SK-N-SH treated with all-trans-retinoic acid at 6 μM for 48 hours (cell line): Measurements from ENCODE around the gene CHTF18.

Experiments used
- ATAC-seq: fragments of 200-7000 bp; cut with Tn5 transposase; 3 replicates; pipeline ENCODE4 v1.9.1; 2020; ENCODE audit warnings: mild to moderate bottlenecking, moderate library complexity
- ARNTL ChIP-seq: fragments of 450-650 bp; formaldehyde crosslinking; IDR thresholded peaks from 2 replicates; pipeline ENCODE4 v1.5.0; 2020; ENCODE audit warnings: low read depth, mild to moderate bottlenecking, moderate library complexity, borderline replicate concordance
- CREB5 ChIP-seq: fragments of 250-450 bp; sonication (Bioruptor Pico); IDR thresholded peaks from 2 replicates; pipeline ENCODE4 v1.5.1; 2020; ENCODE audit warnings: low read depth, mild to moderate bottlenecking, moderate library complexity
- CSRNP3 ChIP-seq: fragments of 250-450 bp; sonication (Bioruptor Pico); IDR thresholded peaks from 2 replicates; pipeline ENCODE4 v1.5.1; 2021; ENCODE audit warnings: mild to moderate bottlenecking, moderate library complexity
- ESRRG ChIP-seq: fragments of 250-450 bp; sonication (Bioruptor Pico); IDR thresholded peaks from 2 replicates; pipeline ENCODE4 v1.6.1; 2021; ENCODE audit warnings: mild to moderate bottlenecking
- GLIS3 ChIP-seq: fragments of 250-450 bp; sonication (Bioruptor Pico); IDR thresholded peaks from 2 replicates; pipeline ENCODE4 v1.5.0; 2020; ENCODE audit warnings: mild to moderate bottlenecking, moderate library complexity
- ISL1 ChIP-seq: fragments of 250-450 bp; sonication (Bioruptor Pico); IDR thresholded peaks from 2 replicates; pipeline ENCODE4 v2.1.2; 2022; ENCODE audit warnings: mild to moderate bottlenecking, moderate library complexity
- OSR1 ChIP-seq: fragments of 250-450 bp; sonication (Bioruptor Pico); IDR thresholded peaks from 2 replicates; pipeline ENCODE4 v1.8.0; 2022; ENCODE audit warnings: moderate library complexity, mild to moderate bottlenecking, inconsistent platforms
- PATZ1 ChIP-seq: fragments of 250-450 bp; sonication (Bioruptor Pico); IDR thresholded peaks from 2 replicates; pipeline ENCODE4 v1.8.0; 2020; ENCODE audit warnings: mild to moderate bottlenecking, moderate library complexity, borderline replicate concordance
- POU6F1 ChIP-seq: fragments of 250-450 bp; sonication (Bioruptor Pico); IDR thresholded peaks from 2 replicates; pipeline ENCODE4 v1.8.0; 2021; ENCODE audit warnings: low read depth, mild to moderate bottlenecking, moderate library complexity, borderline replicate concordance
- SNAI2 ChIP-seq: fragments of 250-450 bp; sonication (Bioruptor Pico); IDR thresholded peaks from 2 replicates; pipeline ENCODE4 v1.5.0; 2020; ENCODE audit warnings: mild to moderate bottlenecking, moderate library complexity
- TCF4 ChIP-seq: fragments of 250-450 bp; sonication (Bioruptor Pico); IDR thresholded peaks from 2 replicates; pipeline ENCODE4 v1.8.0; 2021; ENCODE audit warnings: mild to moderate bottlenecking, moderate library complexity, borderline replicate concordance
- ZC3H10 ChIP-seq: fragments of 250-450 bp; sonication (Bioruptor Pico); IDR thresholded peaks from 2 replicates; pipeline ENCODE4 v1.5.1; 2021; ENCODE audit warnings: mild to moderate bottlenecking, moderate library complexity
- ZFP3 ChIP-seq: fragments of 250-450 bp; sonication (Bioruptor Pico); IDR thresholded peaks from 2 replicates; pipeline ENCODE4 v1.5.0; 2020; ENCODE audit warnings: mild to moderate bottlenecking, moderate library complexity
- ZFP30 ChIP-seq: fragments of 450-650 bp; formaldehyde crosslinking; IDR thresholded peaks from 2 replicates; pipeline ENCODE4 v1.5.0; 2022; ENCODE audit warnings: mild to moderate bottlenecking, moderate library complexity
- ZNF565 ChIP-seq: fragments of 450-650 bp; formaldehyde crosslinking; conservative IDR thresholded peaks from 2 replicates; pipeline ENCODE4 v1.5.0; 2020; ENCODE audit warnings: low read depth, mild to moderate bottlenecking, moderate library complexity
- ZNF70 ChIP-seq: fragments of 450-650 bp; formaldehyde crosslinking; IDR thresholded peaks from 2 replicates; pipeline ENCODE4 v1.5.0; 2020; ENCODE audit warnings: mild to moderate bottlenecking, moderate library complexity
- ZNF8 ChIP-seq: fragments of 450-650 bp; formaldehyde crosslinking; IDR thresholded peaks from 2 replicates; pipeline ENCODE4 v1.5.0; 2020; ENCODE audit warnings: mild to moderate bottlenecking, moderate library complexity
- TF ChIP-seq, protein P1 (sequence below): fragments of 250-450 bp; sonication (Bioruptor Pico); IDR thresholded peaks from 2 replicates; pipeline ENCODE4 v1.5.0; 2020; ENCODE audit warnings: mild to moderate bottlenecking, moderate library complexity

Gene CHTF18

DNA sequence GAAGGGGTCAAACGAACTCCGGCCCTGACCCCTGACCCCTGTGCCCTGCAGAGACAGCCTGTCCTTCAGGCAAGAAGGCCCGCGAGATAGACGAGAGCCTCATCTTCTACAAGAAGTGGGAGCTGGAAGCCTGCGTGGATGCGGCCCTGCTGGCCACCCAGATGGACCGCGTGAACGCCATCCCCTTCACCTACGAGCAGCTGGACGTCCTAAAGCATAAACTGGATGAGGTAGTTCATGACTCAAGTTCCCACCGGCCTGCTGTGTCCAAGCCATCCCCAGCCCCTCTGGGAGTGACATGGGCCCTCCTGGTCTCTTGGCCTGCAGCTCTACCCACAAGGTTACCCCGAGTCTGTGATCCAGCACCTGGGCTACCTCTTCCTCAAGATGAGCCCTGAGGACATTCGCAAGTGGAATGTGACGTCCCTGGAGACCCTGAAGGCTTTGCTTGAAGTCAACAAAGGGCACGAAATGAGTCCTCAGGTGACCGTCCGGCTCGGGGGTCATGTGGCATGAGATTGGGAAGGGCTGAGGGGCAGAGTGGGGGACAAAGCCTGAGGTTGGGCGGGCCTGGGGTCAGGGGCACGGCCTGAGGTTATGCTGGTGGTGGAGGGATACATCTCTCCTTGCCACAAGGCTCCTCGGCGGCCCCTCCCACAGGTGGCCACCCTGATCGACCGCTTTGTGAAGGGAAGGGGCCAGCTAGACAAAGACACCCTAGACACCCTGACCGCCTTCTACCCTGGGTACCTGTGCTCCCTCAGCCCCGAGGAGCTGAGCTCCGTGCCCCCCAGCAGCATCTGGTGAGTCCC is 22.2 kb upstream of the CHTF18 start:
- ATAC-seq, result no peak
- TF ChIP-seq ZFP30 (CRISPR knock-in tag) (no peak), SNAI2 (CRISPR knock-in tag) (no peak), PATZ1 (CRISPR knock-in tag) (no peak), OSR1 (CRISPR knock-in tag) (no peak), ZC3H10 (CRISPR knock-in tag) (no peak), ESRRG (CRISPR knock-in tag) (no peak), ZFP3 (CRISPR knock-in tag) (no peak), ZNF70 (CRISPR knock-in tag) (no peak), ZNF565 (CRISPR knock-in tag) (no peak), POU6F1 (CRISPR knock-in tag) (no peak), ARNTL (CRISPR knock-in tag) (no peak), GLIS3 (no peak), ISL1 (CRISPR knock-in tag) (no peak), CSRNP3 (CRISPR knock-in tag) (no peak)

GRCh38 chr16:766820-767640 is 21.4 kb upstream of the CHTF18 start:
- TF ChIP-seq ZC3H10 (CRISPR knock-in tag) (no peak), SNAI2 (CRISPR knock-in tag) (no peak), PATZ1 (CRISPR knock-in tag) (no peak), TCF4 (no peak), CREB5 (CRISPR knock-in tag) (no peak), ESRRG (CRISPR knock-in tag) (no peak), ISL1 (CRISPR knock-in tag) (no peak), ARNTL (CRISPR knock-in tag) (no peak), GLIS3 (no peak), ZNF8 (no peak)
- TF ChIP-seq, protein P1, sequence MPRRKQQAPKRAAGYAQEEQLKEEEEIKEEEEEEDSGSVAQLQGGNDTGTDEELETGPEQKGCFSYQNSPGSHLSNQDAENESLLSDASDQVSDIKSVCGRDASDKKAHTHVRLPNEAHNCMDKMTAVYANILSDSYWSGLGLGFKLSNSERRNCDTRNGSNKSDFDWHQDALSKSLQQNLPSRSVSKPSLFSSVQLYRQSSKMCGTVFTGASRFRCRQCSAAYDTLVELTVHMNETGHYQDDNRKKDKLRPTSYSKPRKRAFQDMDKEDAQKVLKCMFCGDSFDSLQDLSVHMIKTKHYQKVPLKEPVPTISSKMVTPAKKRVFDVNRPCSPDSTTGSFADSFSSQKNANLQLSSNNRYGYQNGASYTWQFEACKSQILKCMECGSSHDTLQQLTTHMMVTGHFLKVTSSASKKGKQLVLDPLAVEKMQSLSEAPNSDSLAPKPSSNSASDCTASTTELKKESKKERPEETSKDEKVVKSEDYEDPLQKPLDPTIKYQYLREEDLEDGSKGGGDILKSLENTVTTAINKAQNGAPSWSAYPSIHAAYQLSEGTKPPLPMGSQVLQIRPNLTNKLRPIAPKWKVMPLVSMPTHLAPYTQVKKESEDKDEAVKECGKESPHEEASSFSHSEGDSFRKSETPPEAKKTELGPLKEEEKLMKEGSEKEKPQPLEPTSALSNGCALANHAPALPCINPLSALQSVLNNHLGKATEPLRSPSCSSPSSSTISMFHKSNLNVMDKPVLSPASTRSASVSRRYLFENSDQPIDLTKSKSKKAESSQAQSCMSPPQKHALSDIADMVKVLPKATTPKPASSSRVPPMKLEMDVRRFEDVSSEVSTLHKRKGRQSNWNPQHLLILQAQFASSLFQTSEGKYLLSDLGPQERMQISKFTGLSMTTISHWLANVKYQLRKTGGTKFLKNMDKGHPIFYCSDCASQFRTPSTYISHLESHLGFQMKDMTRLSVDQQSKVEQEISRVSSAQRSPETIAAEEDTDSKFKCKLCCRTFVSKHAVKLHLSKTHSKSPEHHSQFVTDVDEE, result no peak
- no peak for ATAC-seq
